Sigmoid colon (tissue), 7 donors: ENCODE data around the gene ZFPM1. TPM values are rescaled to one million over a fixed set of nuclear protein-coding genes. Genes with fewer than 3 reads are reported as not detected.

Experiments used
- DNase-seq: peaks from one replicate; pipeline ENCODE4 v3.0.0-alpha.2; 2019
- H3K27ac ChIP-seq, 4 donors: fragments of 200-600 bp; sonication (generic); one replicate each; pipeline ENCODE4 v1.5.1; 2016 to 2019; ENCODE audit warnings: mild to moderate bottlenecking in 1 of 4
- H3K27me3 ChIP-seq, 3 donors: fragments of 200-600 bp; sonication (generic); one replicate each; pipeline ENCODE4 v1.5.1; 2019; ENCODE audit warnings: mild to moderate bottlenecking in 1 of 3
- H3K36me3 ChIP-seq, 4 donors: fragments of 200-600 bp; sonication (generic); one replicate each; pipeline ENCODE4 v1.5.1; 2016 to 2019
- H3K4me1 ChIP-seq, 4 donors: fragments of 200-600 bp; sonication (generic); one replicate each; pipeline ENCODE4 v1.5.1; 2017 to 2019
- H3K4me3 ChIP-seq, 4 donors: fragments of 200-600 bp; sonication (generic); one replicate each; pipeline ENCODE4 v1.5.1; 2017 to 2019; ENCODE audit warnings: mild to moderate bottlenecking in 2 of 4, moderate library complexity in 1 of 4
- H3K9me3 ChIP-seq, 4 donors: fragments of 200-600 bp in 3 of 4; sonication (generic) in 3 of 4; one replicate each; pipeline versions ENCODE4 v1.5.1 to v1.6.1; 2013 to 2019
- EP300 ChIP-seq, 4 donors: sonication (generic); formaldehyde crosslinking; IDR thresholded peaks; one replicate each; pipeline ENCODE4 v1.6.1; 2017; ENCODE audit warnings: antibody characterized with exemption in 4 of 4
- POLR2A ChIP-seq, 2 donors: fragments of 450-650 bp; IDR thresholded peaks; one replicate each; pipeline ENCODE4 v1.6.1; 2016; ENCODE audit warnings: antibody characterized with exemption in 2 of 2, mild to moderate bottlenecking in 2 of 2, moderate library complexity in 2 of 2
- POLR2AphosphoS5 ChIP-seq, 4 donors: sonication (generic); formaldehyde crosslinking; IDR thresholded peaks; one replicate each; pipeline ENCODE4 v1.6.1; 2017; ENCODE audit warnings: antibody characterized with exemption in 4 of 4
- WGBS, 2 donors: extraction: QIAGEN DNeasy Blood & Tissue Kit; methylation state at CpG; one replicate each; pipeline ENCODE4 v1.1.7; 2013; 5-methylcytosine and 5-hydroxymethylcytosine counted together
- intact Hi-C: fragments of 100-400 bp; cut with DNase I; formaldehyde crosslinking; loops from one replicate; pipeline ENCODE4 v1.15.1; 2023
- polyA plus RNA-seq, 3 donors: library from polyadenylated mRNA; stranded (reverse); fragments of 200-250 nt; gene quantifications; one replicate each; pipeline ENCODE4 v1.2.3, GENCODE V29; 2013
- total RNA-seq, 4 donors: library from RNA; depleted of rRNA; stranded (reverse); fragments of >200 nt; gene quantifications; one replicate each; pipeline ENCODE4 v1.1.0, GENCODE V29; 2016
- TF ChIP-seq, protein P1 (sequence below), 4 experiments: fragments of 450-650 bp in 3 of 4; fragments of 200-600 bp in 1 of 4; IDR thresholded peaks; one replicate each; pipeline ENCODE4 v1.5.1; 2016 to 2019; ENCODE audit warnings: antibody characterized with exemption in 4 of 4, mild to moderate bottlenecking in 3 of 4, moderate library complexity in 2 of 4
- donor health status: healthy with polysubstance abuse.
- donor health status: Bipolar disorder and iron deficiency.
- donor health status: healthy.

ZFPM1 gene
- total RNA-seq = 1 to 10 TPM in 1 of 4 donors, under 1 TPM in 3; 0.27 to 2.5 (median 0.51) TPM
- polyA plus RNA-seq = 1 to 10 TPM in 2 of 3 donors, under 1 TPM in 1; 0.60 to 3.7 (median 1.2) TPM

GRCh38 chr16:88453217-88453531 is at the start of gene ZFPM1:
TSS of gene ZFPM1 (plus strand) at chr16:88453280. CDS start at chr16:88453639, 359 bp downstream.
- WGBS, 2 donors = 1% methylated on average over 57 of the region's 57 CpGs
- intact Hi-C loops = loop anchor here (10.0 kb wide), 1 partner anchor 498 kb away; the partner anchor contains the start of gene BANP
- peaks cover 0 to 38% (median 35%) of the 10 kb centered on the region in 4 donors for H3K4me1 ChIP-seq
- peaks cover 25 to 46% (median 43%) of the 10 kb centered on the region in 3 donors for H3K27me3 ChIP-seq
- H3K36me3 ChIP-seq = no peaks in the 10 kb centered on the region
- TF ChIP-seq, protein P1, sequence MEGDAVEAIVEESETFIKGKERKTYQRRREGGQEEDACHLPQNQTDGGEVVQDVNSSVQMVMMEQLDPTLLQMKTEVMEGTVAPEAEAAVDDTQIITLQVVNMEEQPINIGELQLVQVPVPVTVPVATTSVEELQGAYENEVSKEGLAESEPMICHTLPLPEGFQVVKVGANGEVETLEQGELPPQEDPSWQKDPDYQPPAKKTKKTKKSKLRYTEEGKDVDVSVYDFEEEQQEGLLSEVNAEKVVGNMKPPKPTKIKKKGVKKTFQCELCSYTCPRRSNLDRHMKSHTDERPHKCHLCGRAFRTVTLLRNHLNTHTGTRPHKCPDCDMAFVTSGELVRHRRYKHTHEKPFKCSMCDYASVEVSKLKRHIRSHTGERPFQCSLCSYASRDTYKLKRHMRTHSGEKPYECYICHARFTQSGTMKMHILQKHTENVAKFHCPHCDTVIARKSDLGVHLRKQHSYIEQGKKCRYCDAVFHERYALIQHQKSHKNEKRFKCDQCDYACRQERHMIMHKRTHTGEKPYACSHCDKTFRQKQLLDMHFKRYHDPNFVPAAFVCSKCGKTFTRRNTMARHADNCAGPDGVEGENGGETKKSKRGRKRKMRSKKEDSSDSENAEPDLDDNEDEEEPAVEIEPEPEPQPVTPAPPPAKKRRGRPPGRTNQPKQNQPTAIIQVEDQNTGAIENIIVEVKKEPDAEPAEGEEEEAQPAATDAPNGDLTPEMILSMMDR (IDR thresholded peaks at IDR 0.05) = no peak
- TF ChIP-seq EP300 (IDR thresholded peaks at IDR 0.05) (no peak), POLR2AphosphoS5 (IDR thresholded peaks at IDR 0.05) (no peak), POLR2A (IDR thresholded peaks at IDR 0.05) (no peak)
- H3K9me3 ChIP-seq = no peaks in the 10 kb centered on the region
- DNase-seq = no peak
- peak within 1 kb of the TSS; percentile 39 to 59 (median 55) for H3K4me3 ChIP-seq
- H3K27ac ChIP-seq = peak within 1 kb of the TSS; percentile 53 to 73 (median 66)

- WGBS, 2 donors = 71 to 81% methylated on average over 22 of the region's 22 CpGs
- intact Hi-C loops = no loop called here
- no peaks in the 10 kb centered on the region for H3K36me3 ChIP-seq
- TF ChIP-seq, protein P1 (IDR thresholded peaks at IDR 0.05) = no peak
- TF ChIP-seq EP300 (IDR thresholded peaks at IDR 0.05) = no peak
- no peak overlapping the region for H3K27ac ChIP-seq
- no peak overlapping the region for H3K4me3 ChIP-seq
- no peaks in the 10 kb centered on the region for H3K27me3 ChIP-seq
- H3K9me3 ChIP-seq = no peaks in the 10 kb centered on the region
- peaks cover 0 to 4% (median 0%) of the 10 kb centered on the region in 4 donors for H3K4me1 ChIP-seq
- no peak for DNase-seq
These were observed 49.1 kb upstream of the ZFPM1 start for GRCh38 chr16:88403794-88404581.

DNA sequence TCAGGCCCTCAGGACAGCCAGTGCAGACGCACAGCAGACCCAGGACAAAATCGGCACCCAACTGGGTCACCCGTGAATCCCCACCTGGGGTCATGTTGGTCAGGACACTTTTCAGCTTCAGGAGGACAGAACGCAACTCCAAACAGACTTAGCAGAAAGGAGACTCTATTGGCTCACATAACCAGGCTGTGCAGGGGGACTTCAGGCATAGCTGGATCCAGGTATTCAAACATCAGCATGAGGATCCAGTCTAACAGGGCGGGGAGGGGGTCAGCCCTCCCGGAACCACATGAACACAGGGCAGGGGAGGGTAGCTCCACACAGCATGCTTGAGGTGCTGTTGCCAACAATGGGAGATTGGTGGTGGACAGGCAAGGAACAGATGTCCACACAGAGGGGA is 48.3 kb upstream of the ZFPM1 start:
- TF ChIP-seq, protein P1 (IDR thresholded peaks at IDR 0.05) = no peak
- TF ChIP-seq EP300 (IDR thresholded peaks at IDR 0.05) (no peak), POLR2AphosphoS5 (IDR thresholded peaks at IDR 0.05) (no peak), POLR2A (IDR thresholded peaks at IDR 0.05) (no peak)
- H3K27me3 ChIP-seq = no peaks in the 10 kb centered on the region
- peaks cover 0 to 4% (median 0%) of the 10 kb centered on the region in 4 donors for H3K4me1 ChIP-seq
- no peak overlapping the region for H3K27ac ChIP-seq
- no peaks in the 10 kb centered on the region for H3K9me3 ChIP-seq
- intact Hi-C loops = no loop called here
- DNase-seq = no peak
- WGBS, 2 donors = 92 to 93% methylated on average over 6 of the region's 6 CpGs
- no peak overlapping the region for H3K4me3 ChIP-seq
- no peaks in the 10 kb centered on the region for H3K36me3 ChIP-seq

GRCh38 chr16:88405216-88406060 is 47.6 kb upstream of the ZFPM1 start:
- Histone ChIP-seq H3K4me1 (peaks cover 0 to 4% (median 0%) of the 10 kb centered on the region in 4 donors), H3K9me3 (no peaks in the 10 kb centered on the region), H3K27me3 (no peaks in the 10 kb centered on the region), H3K36me3 (no peaks in the 10 kb centered on the region), H3K4me3 (no peak overlapping the region), H3K27ac (no peak overlapping the region)
- intact Hi-C loops = no loop called here
- WGBS, 2 donors = 25 to 61% methylated on average over 29 of the region's 29 CpGs
- no peak for DNase-seq
- no peak for TF ChIP-seq POLR2AphosphoS5 (IDR thresholded peaks at IDR 0.05)
- TF ChIP-seq EP300 (IDR thresholded peaks at IDR 0.05) = no peak
- TF ChIP-seq POLR2A (IDR thresholded peaks at IDR 0.05) = no peak
- TF ChIP-seq, protein P1 (IDR thresholded peaks at IDR 0.05) = no peak
